CD4-positive, CD25-positive, alpha-beta regulatory T cell (primary cell): ENCODE measurements around the gene RIOK2. TPM values are rescaled to one million over a fixed set of nuclear protein-coding genes. Genes with fewer than 3 reads are reported as not detected.

Source experiments
- ATAC-seq, 2 donors: fragments of 150-1000 bp; cut with Tn5 transposase; one replicate each; pipeline ENCODE4 v1.10.0; 2021; ENCODE audit warnings: low read depth in 2 of 2, moderate number of reproducible peaks in 2 of 2, moderate library complexity in 1 of 2
- DNase-seq, 3 donors: peaks; one replicate each; pipeline versions ENCODE4 v3.0.0 to v3.0.0-alpha.2; 2012 to 2022; ENCODE audit warnings: mixed read lengths in 1 of 3
- H3K27ac ChIP-seq: one replicate; pipeline ENCODE4 v1.7.0; 2013; ENCODE audit warnings: mild to moderate bottlenecking, low read length; ENCODE audit not compliant: insufficient read depth, poor library complexity, severe bottlenecking
- H3K27me3 ChIP-seq: one replicate; pipeline ENCODE4 v1.7.0; 2013; ENCODE audit warnings: low read length; ENCODE audit not compliant: control insufficient read depth, insufficient read depth
- H3K36me3 ChIP-seq: one replicate; pipeline ENCODE4 v1.7.0; 2013; ENCODE audit warnings: mild to moderate bottlenecking, low read length, moderate library complexity; ENCODE audit not compliant: control insufficient read depth, insufficient read depth
- H3K4me1 ChIP-seq: 2 replicates; pipeline ENCODE4 v1.7.0; 2013; ENCODE audit warnings: mild to moderate bottlenecking, low read length; ENCODE audit not compliant: insufficient read depth, control insufficient read depth, poor library complexity, severe bottlenecking
- H3K4me3 ChIP-seq: one replicate; pipeline ENCODE4 v1.7.0; 2013; ENCODE audit warnings: low read depth, mild to moderate bottlenecking, low read length, moderate library complexity
- H3K9me3 ChIP-seq, 2 experiments: 1 replicate in 1 of 2; 2 replicates in 1 of 2; pipeline ENCODE4 v1.7.0; 2013; ENCODE audit warnings: low read length in 2 of 2, mild to moderate bottlenecking in 1 of 2, moderate library complexity in 1 of 2; ENCODE audit not compliant: control insufficient read depth in 2 of 2
- H3K27ac Mint-ChIP-seq, 3 donors: one replicate each; pipeline ENCODE4 v1.8.0; 2020 to 2022; ENCODE audit warnings: mild to moderate bottlenecking in 3 of 3, mixed read lengths in 3 of 3, moderate library complexity in 2 of 3
- H3K27me3 Mint-ChIP-seq: one replicate; pipeline ENCODE4 v1.8.0; 2022; ENCODE audit warnings: mild to moderate bottlenecking, mixed read lengths
- H3K36me3 Mint-ChIP-seq: one replicate; pipeline ENCODE4 v1.8.0; 2020; ENCODE audit warnings: mixed read lengths
- H3K4me1 Mint-ChIP-seq, 4 donors: one replicate each; pipeline ENCODE4 v1.8.0; 2020 to 2022; ENCODE audit warnings: mixed read lengths in 4 of 4, mild to moderate bottlenecking in 1 of 4
- H3K4me3 Mint-ChIP-seq, 4 donors: one replicate each; pipeline ENCODE4 v1.8.0; 2020 to 2022; ENCODE audit warnings: mild to moderate bottlenecking in 4 of 4, mixed read lengths in 4 of 4, moderate library complexity in 3 of 4
- H3K9me3 Mint-ChIP-seq, 7 donors: one replicate each; pipeline ENCODE4 v1.8.0; 2020 to 2022; ENCODE audit warnings: mixed read lengths in 7 of 7, mild to moderate bottlenecking in 3 of 7, moderate library complexity in 2 of 7
- polyA plus RNA-seq, 4 donors: library from polyadenylated mRNA; unstranded; fragments of 300-500 nt; fragmentation: Illumina TruSeq; gene quantifications; one replicate each; pipeline ENCODE4 v1.2.3, GENCODE V29; 2021
- total RNA-seq: library from RNA; stranded (reverse); gene quantifications from one replicate; pipeline ENCODE4 v1.2.3, GENCODE V29; 2022

Gene RIOK2
- total and polyA plus RNA-seq, 5 donors from 2014 or later = 22.9 to 34.3 (median 24.8) TPM

DNA sequence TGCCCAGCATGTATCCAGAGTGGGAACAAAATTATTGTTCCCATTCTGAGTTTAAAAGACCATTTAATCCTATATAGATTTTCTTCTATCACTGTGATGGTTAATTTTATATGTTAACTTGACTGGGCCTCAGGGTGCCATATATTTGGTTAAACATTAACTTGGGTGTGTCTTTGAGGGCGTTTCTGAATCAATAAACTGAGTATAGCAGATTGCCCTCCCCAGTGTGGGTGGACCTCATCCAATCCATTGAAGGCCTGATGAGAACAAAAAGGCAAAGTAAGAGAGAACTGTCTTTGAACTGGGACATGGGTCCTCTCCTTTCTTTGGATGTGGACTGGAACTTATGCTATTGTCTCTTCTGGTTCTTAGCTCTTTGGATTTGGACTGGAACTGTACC lies 17.3 kb downstream of the RIOK2 start:
- H3K27ac ChIP-seq = no peak overlapping the region
- H3K9me3 ChIP-seq = no peaks in the 10 kb centered on the region
- H3K36me3 ChIP-seq = peaks cover 66% of the 10 kb centered on the region
- ATAC-seq (no peak), DNase-seq (peak in 1 of 3 donors; percentile 16)
- no peaks in the 10 kb centered on the region for H3K27me3 ChIP-seq
- H3K4me1 ChIP-seq = peaks cover 11% of the 10 kb centered on the region
- peaks cover 26% of the 10 kb centered on the region for H3K36me3 Mint-ChIP-seq
- no peaks in the 10 kb centered on the region for H3K27me3 Mint-ChIP-seq
- H3K9me3 Mint-ChIP-seq = no peaks in the 10 kb centered on the region
- peak overlapping the region in 2 of 3 donors; percentile 33 to 69 for H3K27ac Mint-ChIP-seq
- H3K4me1 Mint-ChIP-seq = peaks cover 18 to 60% (median 40%) of the 10 kb centered on the region in 4 donors
- no peak overlapping the region for H3K4me3 Mint-ChIP-seq
- H3K4me3 ChIP-seq = no peak overlapping the region

DNA sequence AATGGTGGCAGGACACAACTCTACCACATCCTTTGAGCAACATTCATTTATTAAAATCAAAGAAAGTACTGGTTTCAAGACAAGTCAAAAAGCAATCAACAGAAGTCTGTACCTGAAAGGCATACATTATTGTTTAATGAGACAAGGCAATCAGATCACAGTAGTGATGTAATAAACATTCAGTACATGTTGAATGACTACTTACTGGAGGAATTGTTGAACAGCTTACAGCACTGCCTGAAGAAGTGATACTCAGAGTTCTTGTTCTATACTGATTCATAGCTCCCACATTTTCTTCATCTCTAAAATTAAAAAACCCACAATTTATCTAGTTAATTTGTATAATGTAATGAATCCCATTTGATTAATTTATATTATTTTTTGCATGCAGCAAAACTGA lies 18.2 kb downstream of the RIOK2 start:
- Histone ChIP-seq H3K27ac (no peak overlapping the region), H3K27me3 (no peaks in the 10 kb centered on the region), H3K4me1 (peaks cover 11% of the 10 kb centered on the region), H3K9me3 (no peaks in the 10 kb centered on the region), H3K4me3 (no peak overlapping the region), H3K36me3 (peaks cover 64% of the 10 kb centered on the region)
- H3K27ac Mint-ChIP-seq = peak overlapping the region in 2 of 3 donors; percentile 52 to 82
- DNase-seq (peak in 1 of 3 donors; percentile 58), ATAC-seq (no peak)
- H3K4me3 Mint-ChIP-seq = no peak overlapping the region
- no peaks in the 10 kb centered on the region for H3K9me3 Mint-ChIP-seq
- peaks cover 18 to 59% (median 40%) of the 10 kb centered on the region in 4 donors for H3K4me1 Mint-ChIP-seq
- no peaks in the 10 kb centered on the region for H3K27me3 Mint-ChIP-seq
- peaks cover 32% of the 10 kb centered on the region for H3K36me3 Mint-ChIP-seq

DNA sequence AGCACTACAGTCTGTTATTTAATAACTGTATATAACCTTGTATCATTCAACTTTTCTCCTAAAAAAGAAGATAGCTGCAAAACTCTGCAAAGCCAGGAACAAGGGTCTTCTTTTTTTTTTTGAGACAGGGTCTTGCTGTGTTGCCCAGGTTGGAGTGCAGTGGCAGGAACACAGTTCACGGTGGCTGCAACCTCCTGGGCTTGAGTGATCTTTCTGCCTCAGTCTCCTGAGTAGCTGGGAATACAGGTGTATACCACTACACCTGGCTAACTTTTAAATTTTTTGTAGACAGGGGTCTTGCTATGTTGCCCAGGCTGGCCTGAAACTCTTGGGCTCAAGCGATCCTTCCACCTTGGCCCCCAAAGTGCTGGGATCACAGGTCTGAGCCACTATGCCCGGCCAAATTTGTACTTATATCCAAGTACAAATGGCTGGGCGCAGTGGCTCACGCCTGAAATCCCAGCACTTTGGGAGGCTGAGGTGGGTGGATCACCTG lies 19.2 kb downstream of the RIOK2 start:
- peaks cover 37% of the 10 kb centered on the region for H3K36me3 Mint-ChIP-seq
- peaks cover 11% of the 10 kb centered on the region for H3K4me1 ChIP-seq

DNA sequence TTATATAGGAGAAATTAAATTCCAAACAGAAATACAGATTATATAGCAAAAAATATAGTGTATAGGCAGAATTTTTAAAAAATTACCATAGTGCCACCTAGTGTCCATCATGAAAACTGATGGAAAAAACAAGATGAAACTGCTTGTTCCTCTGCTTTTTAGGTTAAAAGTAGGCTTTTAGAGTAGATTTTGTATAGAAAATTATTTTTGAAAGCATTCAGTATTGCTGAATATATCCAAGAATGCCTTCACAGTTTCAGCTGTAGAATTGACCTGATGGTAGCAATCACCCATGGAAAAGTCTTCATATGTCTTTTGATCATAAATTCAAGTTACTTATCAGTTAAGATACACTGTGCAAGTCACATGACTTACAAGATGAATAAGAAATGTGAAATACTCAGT lies 19.7 kb downstream of the RIOK2 start:
- peak in 2 of 3 donors; percentile 44 to 62 for DNase-seq
- H3K27me3 ChIP-seq = no peaks in the 10 kb centered on the region

More for the DNA sequence above, 19.2 kb downstream of the RIOK2 start:
- H3K9me3 ChIP-seq = no peaks in the 10 kb centered on the region
- Mint-ChIP-seq H3K27me3 (no peaks in the 10 kb centered on the region), H3K27ac (peak overlapping the region in 1 of 3 donors; percentile 56), H3K4me3 (no peak overlapping the region), H3K9me3 (peaks cover 0 to 2% (median 0%) of the 10 kb centered on the region in 7 donors), H3K4me1 (peaks cover 16 to 52% (median 33%) of the 10 kb centered on the region in 4 donors)
- no peaks in the 10 kb centered on the region for H3K27me3 ChIP-seq
- H3K4me3 ChIP-seq = no peak overlapping the region
- H3K27ac ChIP-seq = no peak overlapping the region
- peaks cover 58% of the 10 kb centered on the region for H3K36me3 ChIP-seq
- DNase-seq = no peak
- ATAC-seq = no peak

DNA sequence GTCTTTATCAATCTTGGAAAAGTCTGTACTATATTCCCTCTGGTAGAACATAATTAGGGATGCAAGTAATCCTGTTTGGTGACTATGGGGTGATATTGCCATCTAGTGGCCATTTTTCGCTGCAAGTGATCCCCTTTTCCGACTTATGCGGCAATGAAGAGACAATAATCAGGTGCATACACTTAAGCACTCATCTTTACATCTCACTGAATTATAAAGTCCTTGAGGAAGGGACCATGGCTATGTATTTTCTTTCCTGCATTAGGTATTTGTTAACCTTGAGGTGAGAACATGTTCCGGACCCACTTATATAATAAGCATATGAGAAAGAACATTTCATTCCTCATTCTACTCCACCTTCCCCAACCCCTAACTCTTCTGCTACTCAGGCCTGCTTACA lies 21.0 kb downstream of the RIOK2 start:
- no peaks in the 10 kb centered on the region for H3K27me3 Mint-ChIP-seq
- peak; percentile 40 to 78 (median 59) for DNase-seq
- H3K27me3 ChIP-seq = no peaks in the 10 kb centered on the region
- ATAC-seq = no peak
- no peak overlapping the region for H3K4me3 ChIP-seq
- peaks cover 3% of the 10 kb centered on the region for H3K4me1 ChIP-seq
- H3K36me3 Mint-ChIP-seq = peaks cover 32% of the 10 kb centered on the region
- peaks cover 0 to 16% (median 5%) of the 10 kb centered on the region in 7 donors for H3K9me3 Mint-ChIP-seq
- peak overlapping the region in 1 of 3 donors; percentile 42 for H3K27ac Mint-ChIP-seq
- no peak overlapping the region for H3K27ac ChIP-seq
- no peak overlapping the region for H3K4me3 Mint-ChIP-seq
- peaks cover 7 to 35% (median 19%) of the 10 kb centered on the region in 4 donors for H3K4me1 Mint-ChIP-seq
- H3K9me3 ChIP-seq = peaks cover 12 to 13% of the 10 kb centered on the region in 2 experiments
- peaks cover 43% of the 10 kb centered on the region for H3K36me3 ChIP-seq

More for the DNA sequence above, 19.7 kb downstream of the RIOK2 start:
- peaks cover 13 to 48% (median 29%) of the 10 kb centered on the region in 4 donors for H3K4me1 Mint-ChIP-seq
- peaks cover 0 to 4% (median 0%) of the 10 kb centered on the region in 7 donors for H3K9me3 Mint-ChIP-seq
- peaks cover 37% of the 10 kb centered on the region for H3K36me3 Mint-ChIP-seq
- peak in 1 of 2 donors; percentile 31 for ATAC-seq
- peak overlapping the region in 1 of 3 donors; percentile 17 for H3K27ac Mint-ChIP-seq
- H3K9me3 ChIP-seq = peaks cover 0 to under 1% of the 10 kb centered on the region in 2 experiments
- peaks cover 11% of the 10 kb centered on the region for H3K4me1 ChIP-seq
- no peak overlapping the region for H3K4me3 ChIP-seq
- no peaks in the 10 kb centered on the region for H3K27me3 Mint-ChIP-seq
- no peak overlapping the region for H3K4me3 Mint-ChIP-seq
- peaks cover 56% of the 10 kb centered on the region for H3K36me3 ChIP-seq
- no peak overlapping the region for H3K27ac ChIP-seq

DNA sequence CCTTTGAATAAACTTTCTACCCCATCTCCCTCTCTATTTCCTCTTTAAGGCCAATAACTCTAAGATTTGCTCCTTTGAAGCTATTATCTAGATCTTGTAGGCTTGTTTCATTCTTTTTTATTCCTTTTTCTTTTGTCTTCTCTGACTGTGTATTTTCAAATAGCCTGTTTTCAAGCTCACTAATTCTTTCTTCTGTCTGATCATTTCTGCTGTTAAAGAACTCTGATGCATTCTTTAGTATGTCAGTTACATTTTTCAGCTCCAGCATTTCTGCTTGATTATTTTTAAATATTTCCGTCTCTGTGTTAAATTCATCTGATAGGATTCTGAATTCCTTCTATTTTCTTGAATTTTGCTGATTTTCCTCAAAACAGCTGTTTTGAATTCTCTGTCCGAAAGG lies 25.4 kb downstream of the RIOK2 start:
- ATAC-seq = no peak
- Mint-ChIP-seq H3K4me3 (no peak overlapping the region), H3K4me1 (peaks cover 0 to 6% (median 2%) of the 10 kb centered on the region in 4 donors), H3K27me3 (peaks cover 10% of the 10 kb centered on the region), H3K27ac (peak overlapping the region in 1 of 3 donors; percentile 60), H3K36me3 (peaks cover 20% of the 10 kb centered on the region), H3K9me3 (peaks cover 0 to 18% (median 8%) of the 10 kb centered on the region in 7 donors)
- no peak overlapping the region for H3K27ac ChIP-seq
- peaks cover 1% of the 10 kb centered on the region for H3K27me3 ChIP-seq
- H3K9me3 ChIP-seq = peaks cover 15 to 18% of the 10 kb centered on the region in 2 experiments
- peaks cover 14% of the 10 kb centered on the region for H3K36me3 ChIP-seq
- no peak overlapping the region for H3K4me3 ChIP-seq
- DNase-seq = no peak
- no peaks in the 10 kb centered on the region for H3K4me1 ChIP-seq

DNA sequence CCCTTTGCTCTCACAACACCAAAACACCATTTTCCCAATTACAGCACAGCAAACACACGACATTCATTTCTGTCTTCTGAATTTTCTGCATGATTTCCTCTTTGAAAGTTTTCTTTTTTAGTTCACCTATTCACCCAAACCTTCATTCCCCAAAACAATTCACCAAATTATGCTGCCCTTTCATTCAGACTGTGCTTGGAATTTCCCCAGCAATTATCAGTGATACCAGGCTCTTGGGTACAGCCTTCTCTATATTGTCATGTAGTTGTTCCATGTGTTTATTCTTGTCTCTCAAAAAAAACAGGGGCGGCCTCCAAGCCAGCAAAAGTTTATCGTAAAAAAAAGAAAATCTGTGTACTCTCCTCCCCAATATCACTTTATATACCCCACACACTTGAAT lies 31.7 kb downstream of the RIOK2 start:
- Histone ChIP-seq H3K27ac (no peak overlapping the region), H3K4me3 (no peak overlapping the region), H3K9me3 (no peaks in the 10 kb centered on the region), H3K4me1 (no peaks in the 10 kb centered on the region), H3K36me3 (no peaks in the 10 kb centered on the region), H3K27me3 (peaks cover 1% of the 10 kb centered on the region)
- no peak overlapping the region for H3K27ac Mint-ChIP-seq
- no peak for ATAC-seq
- DNase-seq = no peak
- H3K9me3 Mint-ChIP-seq = peaks cover 0 to 2% (median 0%) of the 10 kb centered on the region in 7 donors
- H3K4me3 Mint-ChIP-seq = no peak overlapping the region
- peaks cover 23% of the 10 kb centered on the region for H3K27me3 Mint-ChIP-seq
- no peaks in the 10 kb centered on the region for H3K36me3 Mint-ChIP-seq
- no peaks in the 10 kb centered on the region for H3K4me1 Mint-ChIP-seq

DNA sequence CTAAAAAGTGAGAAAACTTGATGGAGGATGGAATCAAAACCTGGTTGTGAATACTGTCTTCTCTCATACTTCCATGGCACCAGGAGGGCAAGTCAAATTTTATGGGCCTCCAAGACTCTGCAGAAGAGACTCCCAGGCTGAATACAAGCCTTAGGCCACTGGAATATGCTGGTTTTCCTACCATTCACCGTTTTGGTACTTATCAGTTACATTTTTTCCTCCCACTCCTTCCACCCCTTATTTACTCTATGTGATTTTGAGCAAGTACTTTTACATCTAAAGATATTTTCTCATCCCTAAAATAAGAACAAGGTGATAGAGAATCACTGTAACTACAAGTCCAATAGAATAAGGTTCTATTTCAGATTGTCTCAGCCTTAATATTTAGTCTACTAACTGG lies 32.6 kb downstream of the RIOK2 start:
- peak overlapping the region in 1 of 3 donors; percentile 29 for H3K27ac Mint-ChIP-seq
- no peak for DNase-seq
- no peaks in the 10 kb centered on the region for H3K4me1 Mint-ChIP-seq
- no peaks in the 10 kb centered on the region for H3K36me3 ChIP-seq
- H3K4me1 ChIP-seq = no peaks in the 10 kb centered on the region
- H3K9me3 Mint-ChIP-seq = no peaks in the 10 kb centered on the region
- H3K4me3 Mint-ChIP-seq = no peak overlapping the region
- no peak overlapping the region for H3K27ac ChIP-seq
- no peak overlapping the region for H3K4me3 ChIP-seq
- no peak for ATAC-seq
- H3K36me3 Mint-ChIP-seq = no peaks in the 10 kb centered on the region
- H3K27me3 ChIP-seq = peaks cover 1% of the 10 kb centered on the region
- no peaks in the 10 kb centered on the region for H3K9me3 ChIP-seq
- H3K27me3 Mint-ChIP-seq = peaks cover 18% of the 10 kb centered on the region
